ENCODE measurements around the gene EIF3L. TPM values are rescaled to one million over a fixed set of nuclear protein-coding genes. Genes with fewer than 3 reads are reported as not detected.
A peak's percentile ranks its signal among the peaks of the same experiment; 100 is the strongest.

The EIF3L gene
- total RNA-seq, 1 experiment from 2014 or later = 739 TPM

GRCh38 chr22:37862570-37863325 lies 13.5 kb downstream of the EIF3L start:
- no CpG with 5 or more reads among the region's 7 CpGs for WGBS (ENCODE audit: extremely low coverage, insufficient read length, low lambda C conversion rate)
- H4K91ac ChIP-seq (ENCODE audit: insufficient read length, low read depth, low read length) = no peak overlapping the region
- no peak overlapping the region for H3K23ac ChIP-seq (ENCODE audit: insufficient read length, low read depth, low read length)
- H3K4ac ChIP-seq (ENCODE audit: low read depth, low read length) = no peak overlapping the region
- no peak overlapping the region for H3K9ac ChIP-seq (ENCODE audit: extremely low read depth, insufficient read length, low read length)
- H4K20me1 ChIP-seq (ENCODE audit: control insufficient read depth, insufficient read depth, insufficient read length) = no peaks in the 10 kb centered on the region
- no peak overlapping the region for H2BK12ac ChIP-seq (ENCODE audit: insufficient read length, low read depth, low read length)
- H2BK15ac ChIP-seq (ENCODE audit: low read depth, low read length) = no peak overlapping the region
- no peak overlapping the region for H2AK5ac ChIP-seq (ENCODE audit: insufficient read length, low read length)
- no peak overlapping the region for H3K18ac ChIP-seq (ENCODE audit: insufficient read length, low read depth, low read length)
- H3K23me2 ChIP-seq (ENCODE audit: insufficient read length, low read depth, low read length, poor library complexity, severe bottlenecking) = no peaks in the 10 kb centered on the region
- H3K9me3 ChIP-seq (ENCODE audit: control insufficient read depth, low read depth, low read length) = no peaks in the 10 kb centered on the region
- H4K5ac ChIP-seq (ENCODE audit: insufficient read length, low read depth, low read length) = no peak overlapping the region
- Mint-ChIP-seq H3K4me3 (no peak overlapping the region), H3K9me3 (no peaks in the 10 kb centered on the region), H3K36me3 (ENCODE audit: insufficient read depth in 1 of 3, low read depth in 3 of 3) (peaks cover 59 to 96% (median 89%) of the 10 kb centered on the region in 3 experiments), H3K27me3 (ENCODE audit: low read depth) (no peaks in the 10 kb centered on the region), H3K27ac (peak overlapping the region; percentile 15 to 90 (median 32); a peak in 4 of 7 replicates), H3K4me1 (peaks cover 4 to 10% of the 10 kb centered on the region in 2 experiments; a peak in 3 of 4 replicates)
- DNase-seq = no peak
- no peaks in the 10 kb centered on the region for H3K27me3 ChIP-seq (ENCODE audit: insufficient read depth, low read length)
- TF ChIP-seq CTCF (conservative IDR thresholded peaks at IDR 0.05) = no peak
- no peak overlapping the region for H3K4me2 ChIP-seq (ENCODE audit: insufficient read depth, insufficient read length, low read length)
- no peak overlapping the region for H3K14ac ChIP-seq (ENCODE audit: insufficient read depth, low read length)
- H2BK20ac ChIP-seq (ENCODE audit: low read depth, low read length, poor library complexity, severe bottlenecking) = no peak overlapping the region
- no peak overlapping the region for H3T11ph ChIP-seq (ENCODE audit: low read length)
- H4K8ac ChIP-seq (replicated peaks; ENCODE audit: insufficient read length, low read depth, low read length) = no peak overlapping the region
- no peaks in the 10 kb centered on the region for H3K79me2 ChIP-seq (ENCODE audit: insufficient read depth, low read length)
- H3K27ac ChIP-seq (ENCODE audit: insufficient read length, low read depth, low read length) = no peak overlapping the region
- H2BK5ac ChIP-seq (ENCODE audit: insufficient read length, low read length) = no peak overlapping the region
- no peak overlapping the region for H3K56ac ChIP-seq (ENCODE audit: insufficient read length, low read depth, low read length)
- H3K79me1 ChIP-seq (ENCODE audit: insufficient read depth, low read depth, low read length, poor library complexity, severe bottlenecking) = peaks cover 3% of the 10 kb centered on the region
- no peaks in the 10 kb centered on the region for H3K4me1 ChIP-seq (ENCODE audit: insufficient read depth, low read length)
- H2AFZ ChIP-seq (ENCODE audit: low read length) = no peak overlapping the region
- H2BK120ac ChIP-seq (ENCODE audit: low read depth, low read length, poor library complexity, severe bottlenecking) = no peak overlapping the region

Data from H9 (cell line).